Smooth muscle cell (in vitro differentiated cells): ENCODE results near the gene DUS2. TPM values are rescaled to one million over a fixed set of nuclear protein-coding genes. Genes with fewer than 3 reads are reported as not detected.

Experiments
- DNase-seq: peaks from one replicate; lab custom pipeline; 2025; ENCODE audit not compliant: unreplicated experiment; lab: John Stamatoyannopoulos, UW
- H2AFZ ChIP-seq: fragments of 200-600 bp; sonication (generic); 2 replicates; pipeline ENCODE4 v1.6.0; 2016; ENCODE audit warnings: antibody characterized with exemption, low read depth, mild to moderate bottlenecking
- H3F3A ChIP-seq: fragments of 200-600 bp; sonication (generic); 2 replicates; pipeline ENCODE4 v1.6.0; 2017; ENCODE audit warnings: antibody characterized with exemption, low read depth
- H3K27ac ChIP-seq: fragments of 200-600 bp; sonication (generic); 2 replicates; pipeline ENCODE4 v1.5.1; 2016; ENCODE audit warnings: low read depth, mild to moderate bottlenecking
- H3K27me3 ChIP-seq: fragments of 200-600 bp; sonication (generic); 2 replicates; pipeline ENCODE4 v1.6.1; 2016; ENCODE audit warnings: low read depth, mild to moderate bottlenecking
- H3K36me3 ChIP-seq: fragments of 200-600 bp; sonication (generic); 2 replicates; pipeline ENCODE4 v1.5.1; 2016; ENCODE audit warnings: low read depth
- H3K4me1 ChIP-seq: fragments of 200-600 bp; sonication (generic); 2 replicates; pipeline ENCODE4 v1.5.1; 2016; ENCODE audit warnings: low read depth
- H3K4me2 ChIP-seq: fragments of 200-600 bp; sonication (generic); 2 replicates; pipeline ENCODE4 v1.6.0; 2016; ENCODE audit warnings: mild to moderate bottlenecking
- H3K4me3 ChIP-seq: fragments of 200-600 bp; sonication (generic); 2 replicates; pipeline ENCODE4 v1.5.1; 2016; ENCODE audit warnings: mild to moderate bottlenecking
- H3K79me2 ChIP-seq: fragments of 200-600 bp; sonication (generic); 2 replicates; pipeline ENCODE4 v1.6.0; 2016; ENCODE audit warnings: low read depth, mild to moderate bottlenecking
- H3K9ac ChIP-seq: fragments of 200-600 bp; sonication (generic); 2 replicates; pipeline ENCODE4 v1.6.0; 2016; ENCODE audit warnings: low read depth
- H3K9me3 ChIP-seq: fragments of 200-600 bp; sonication (generic); replicated peaks from 2 replicates; pipeline ENCODE4 v1.5.1; 2016; ENCODE audit warnings: low read depth
- H4K20me1 ChIP-seq: fragments of 200-600 bp; sonication (generic); 2 replicates; pipeline ENCODE4 v1.6.0; 2016; ENCODE audit warnings: low read depth
- WGBS: methylation state at CpG from one replicate; pipeline ENCODE4 v1.1.7; 2016; ENCODE audit warnings: low lambda C conversion rate; 5-methylcytosine and 5-hydroxymethylcytosine counted together
- polyA plus RNA-seq: library from polyadenylated mRNA; unstranded; fragments of >200 nt; fragmentation: Nextera tagmentation; extraction: Ambion mirVana; gene quantifications from 2 replicates; pipeline ENCODE4 v1.2.1, GENCODE V29; 2016
- total RNA-seq: library from RNA; depleted of rRNA; stranded (reverse); fragments of >200 nt; gene quantifications from 2 replicates; pipeline ENCODE4 v1.2.3, GENCODE V29; 2014
- TF ChIP-seq, protein P1 (sequence below): fragments of 200-600 bp; sonication (generic); IDR thresholded peaks from 2 replicates; pipeline ENCODE4 v1.5.1; 2017; ENCODE audit warnings: borderline replicate concordance, mild to moderate bottlenecking, antibody characterized with exemption; ENCODE audit not compliant: insufficient read depth, poor library complexity, severe bottlenecking

The DUS2 gene
- total and polyA plus RNA-seq, 2 experiments from 2014 or later: 12.1 to 23.5 TPM

- Histone ChIP-seq H3K4me1 (peaks cover 11% of the 10 kb centered on the region), H3K9ac (no peak overlapping the region), H4K20me1 (no peaks in the 10 kb centered on the region), H3K4me3 (no peak overlapping the region), H3K36me3 (no peaks in the 10 kb centered on the region), H3K9me3 (no peaks in the 10 kb centered on the region), H3F3A (peaks cover 16% of the 10 kb centered on the region), H3K79me2 (no peaks in the 10 kb centered on the region), H2AFZ (no peak overlapping the region), H3K27ac (no peak overlapping the region), H3K27me3 (no peaks in the 10 kb centered on the region), H3K4me2 (no peak overlapping the region)
- WGBS: 70% methylated on average over 13 of the region's 13 CpGs
- no peak for DNase-seq
- TF ChIP-seq, protein P1, sequence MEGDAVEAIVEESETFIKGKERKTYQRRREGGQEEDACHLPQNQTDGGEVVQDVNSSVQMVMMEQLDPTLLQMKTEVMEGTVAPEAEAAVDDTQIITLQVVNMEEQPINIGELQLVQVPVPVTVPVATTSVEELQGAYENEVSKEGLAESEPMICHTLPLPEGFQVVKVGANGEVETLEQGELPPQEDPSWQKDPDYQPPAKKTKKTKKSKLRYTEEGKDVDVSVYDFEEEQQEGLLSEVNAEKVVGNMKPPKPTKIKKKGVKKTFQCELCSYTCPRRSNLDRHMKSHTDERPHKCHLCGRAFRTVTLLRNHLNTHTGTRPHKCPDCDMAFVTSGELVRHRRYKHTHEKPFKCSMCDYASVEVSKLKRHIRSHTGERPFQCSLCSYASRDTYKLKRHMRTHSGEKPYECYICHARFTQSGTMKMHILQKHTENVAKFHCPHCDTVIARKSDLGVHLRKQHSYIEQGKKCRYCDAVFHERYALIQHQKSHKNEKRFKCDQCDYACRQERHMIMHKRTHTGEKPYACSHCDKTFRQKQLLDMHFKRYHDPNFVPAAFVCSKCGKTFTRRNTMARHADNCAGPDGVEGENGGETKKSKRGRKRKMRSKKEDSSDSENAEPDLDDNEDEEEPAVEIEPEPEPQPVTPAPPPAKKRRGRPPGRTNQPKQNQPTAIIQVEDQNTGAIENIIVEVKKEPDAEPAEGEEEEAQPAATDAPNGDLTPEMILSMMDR: no peak
These were observed 56.7 kb downstream of the DUS2 start for GRCh38 chr16:68079626-68080344.

DNA sequence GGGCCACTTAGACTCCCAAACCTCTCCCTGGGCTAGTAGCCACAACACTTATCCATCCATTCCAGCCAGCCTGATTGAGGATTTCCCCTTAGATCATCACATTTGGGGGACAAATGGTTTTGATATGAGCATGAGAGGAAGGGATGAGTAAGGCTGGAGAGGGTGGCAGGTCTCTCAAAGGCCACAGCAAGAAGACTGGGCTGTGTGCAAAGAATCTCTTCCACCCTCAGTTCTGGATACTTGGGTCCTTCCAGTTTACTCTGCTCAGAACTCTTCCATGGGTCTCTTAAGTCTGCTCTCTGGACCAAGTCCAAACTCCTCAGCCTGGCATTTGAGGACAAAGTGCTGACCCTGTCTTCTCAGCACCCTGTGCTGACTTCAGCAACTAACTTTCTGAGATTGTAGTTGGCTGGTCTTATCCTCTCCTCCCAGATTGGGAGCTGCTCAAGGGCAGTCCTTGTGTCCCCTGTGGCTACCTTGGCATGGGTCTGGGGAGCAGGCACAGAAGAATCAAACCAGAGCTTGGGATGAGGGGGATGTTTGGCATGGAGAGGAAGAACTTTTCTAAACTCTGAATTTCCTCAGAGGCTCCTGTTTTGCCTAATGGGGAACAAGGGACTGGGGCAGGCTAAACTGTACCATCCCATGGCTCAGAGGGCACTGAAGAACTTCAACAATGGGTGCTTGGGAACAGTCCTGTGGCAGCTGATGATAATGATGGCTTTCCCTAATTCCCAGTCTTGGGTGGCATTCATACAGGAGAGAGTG lies 59.0 kb downstream of the DUS2 start:
- Histone ChIP-seq H3F3A (peaks cover 16% of the 10 kb centered on the region), H3K4me1 (peaks cover 18% of the 10 kb centered on the region), H3K9ac (no peak overlapping the region), H3K79me2 (peaks cover 11% of the 10 kb centered on the region), H3K27me3 (no peaks in the 10 kb centered on the region), H3K27ac (no peak overlapping the region), H4K20me1 (peaks cover 8% of the 10 kb centered on the region), H2AFZ (no peak overlapping the region), H3K4me3 (no peak overlapping the region), H3K9me3 (no peaks in the 10 kb centered on the region), H3K4me2 (no peak overlapping the region), H3K36me3 (no peaks in the 10 kb centered on the region)
- TF ChIP-seq, protein P1: no peak
- no peak for DNase-seq

DNA sequence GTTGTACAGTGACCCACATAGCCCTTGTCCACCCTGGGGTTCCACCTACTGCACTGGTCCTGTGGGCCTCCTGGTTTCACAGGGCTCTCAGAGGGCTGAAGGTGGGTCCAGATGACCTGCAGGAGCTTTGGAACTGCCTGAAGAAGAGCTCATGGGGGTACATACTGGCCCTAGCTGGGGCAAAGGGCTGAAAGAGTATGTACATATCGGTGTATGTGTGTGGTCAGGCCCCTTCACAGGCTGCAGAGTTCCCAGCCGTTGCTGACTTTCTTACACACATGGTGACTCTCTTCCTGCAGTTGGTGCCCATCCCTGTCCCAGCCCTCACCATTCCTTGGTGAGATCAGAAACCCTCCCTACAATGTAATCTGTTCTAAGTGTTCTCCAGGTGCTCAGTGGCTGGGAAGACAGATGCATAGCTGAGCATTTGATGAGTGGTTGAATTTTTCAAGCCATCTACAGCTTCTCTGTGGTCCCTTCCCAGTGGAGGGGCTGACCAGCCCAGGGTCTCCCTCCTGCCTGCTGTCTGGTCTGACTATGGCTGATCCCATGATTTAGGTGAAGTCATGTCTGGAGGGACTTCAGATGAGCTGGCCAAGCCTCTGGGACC lies 59.6 kb downstream of the DUS2 start:
- WGBS: 97% methylated on average over 2 of the region's 2 CpGs
- no peak overlapping the region for H3K27ac ChIP-seq
- TF ChIP-seq, protein P1: no peak

More for the DNA sequence above, 59.6 kb downstream of the DUS2 start:
- Histone ChIP-seq H3K27me3 (no peaks in the 10 kb centered on the region), H3K9me3 (no peaks in the 10 kb centered on the region), H3K79me2 (peaks cover 18% of the 10 kb centered on the region), H3F3A (peaks cover 16% of the 10 kb centered on the region), H3K4me2 (no peak overlapping the region), H3K4me1 (peaks cover 25% of the 10 kb centered on the region), H3K4me3 (no peak overlapping the region), H3K9ac (no peak overlapping the region), H2AFZ (no peak overlapping the region), H4K20me1 (peaks cover 15% of the 10 kb centered on the region), H3K36me3 (no peaks in the 10 kb centered on the region)
- no peak for DNase-seq
